ENCODE results near the gene HOATZ. TPM values are rescaled to one million over a fixed set of nuclear protein-coding genes. Genes with fewer than 3 reads are reported as not detected.

Gene HOATZ
- polyA plus RNA-seq, 10 donors = 0.04 to 0.19 (median 0.09) TPM; not detected in 2

- DNase-seq = no peak
Observed at GRCh38 chr11:111577821-111578220, 63.2 kb downstream of the HOATZ start.

GRCh38 chr11:111581341-111581740 lies 66.8 kb downstream of the HOATZ start:
- no peak for DNase-seq

- DNase-seq = no peak
Observed at GRCh38 chr11:111582163-111582562, 67.6 kb downstream of the HOATZ start.

- no peak for DNase-seq
Observed at GRCh38 chr11:111582881-111583280, 68.3 kb downstream of the HOATZ start.

GRCh38 chr11:111585371-111585770 lies 70.8 kb downstream of the HOATZ start:
- no peak for DNase-seq

- peak in 2 of 3 donors; percentile 64 to 75 for DNase-seq
Observed at GRCh38 chr11:111586388-111586831, 71.8 kb downstream of the HOATZ start.

Other genes starting within 250 kb of the HOATZ start
- 1 to 10 TPM; 2.3 to 6.2 (median 4.0) TPM for gene POU2AF3, start 216.2 kb upstream of the HOATZ start, polyA plus RNA-seq (ENCODE audit: insufficient read length in 10 of 10)
- gene POU2AF1, start 135.5 kb upstream of the HOATZ start, polyA plus RNA-seq (ENCODE audit: insufficient read length in 10 of 10) = under 1 TPM in 9 of 10 donors, not detected in 1; 0.06 to 0.45 (median 0.27) TPM
- gene BTG4, start 2.4 kb upstream of the HOATZ start, polyA plus RNA-seq (ENCODE audit: insufficient read length in 10 of 10) = not detected
- gene LAYN, start 25.9 kb downstream of the HOATZ start, polyA plus RNA-seq (ENCODE audit: insufficient read length in 10 of 10) = 1 to 10 TPM; 4.1 to 8.9 (median 6.9) TPM
- 10 to 100 TPM; 17.7 to 33.1 (median 21.9) TPM for gene SIK2, start 87.7 kb downstream of the HOATZ start, polyA plus RNA-seq (ENCODE audit: insufficient read length in 10 of 10)

Data from muscle of back (tissue), 11 donors.